Nephron (organoid): ENCODE measurements around the gene TBC1D25.
"Not testable (repeated sequence)": the region's sequence is repeated elsewhere in the genome, so short reads cannot be mapped to it uniquely, and the experiment has no call there.

Experiments used
- H3K27ac Mint-ChIP-seq, 3 experiments: 2 replicates each; pipeline ENCODE4 v1.8.0; 2020; ENCODE audit warnings: mixed read lengths in 3 of 3, mild to moderate bottlenecking in 2 of 3, moderate library complexity in 1 of 3
- H3K27me3 Mint-ChIP-seq: 2 replicates; pipeline ENCODE4 v1.8.0; 2021; ENCODE audit warnings: low read depth, mild to moderate bottlenecking, moderate library complexity, mixed read lengths
- H3K36me3 Mint-ChIP-seq: 2 replicates; pipeline ENCODE4 v1.8.0; 2020; ENCODE audit warnings: low read depth, mixed read lengths
- H3K4me1 Mint-ChIP-seq: 2 replicates; pipeline ENCODE4 v1.8.0; 2020; ENCODE audit warnings: mixed read lengths
- H3K4me3 Mint-ChIP-seq, 3 experiments: 2 replicates each; pipeline ENCODE4 v1.8.0; 2020; ENCODE audit warnings: mild to moderate bottlenecking in 3 of 3, mixed read lengths in 3 of 3, moderate library complexity in 2 of 3
- H3K9me3 Mint-ChIP-seq: 2 replicates; pipeline ENCODE4 v1.8.0; 2020; ENCODE audit warnings: mixed read lengths
- TF ChIP-seq, protein P1 (sequence below), 3 experiments: fragments of 200-600 bp; sonication (generic); IDR thresholded peaks; one replicate each; pipeline ENCODE4 v1.5.0; 2021; ENCODE audit warnings: antibody characterized with exemption in 3 of 3; ENCODE audit not compliant: unreplicated experiment in 3 of 3

The TBC1D25 gene

DNA sequence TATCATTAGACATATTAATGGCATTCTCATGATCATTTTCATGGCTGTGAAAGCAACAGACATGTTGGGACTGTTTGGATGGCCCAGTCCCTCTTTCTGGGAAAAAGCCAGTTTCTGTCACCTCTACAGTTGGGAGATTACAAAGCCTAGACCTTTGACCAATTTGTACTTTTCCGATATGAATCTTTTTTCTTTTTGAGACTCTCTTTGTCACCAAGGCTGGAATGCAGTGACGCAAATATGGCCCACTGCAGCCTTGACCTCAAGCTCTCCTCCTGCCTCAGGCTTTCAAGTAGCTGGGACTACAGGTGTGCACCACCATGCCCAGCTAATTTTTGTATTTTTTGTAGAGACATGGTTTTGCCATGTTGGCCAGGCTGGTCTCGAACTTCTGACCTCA lies 9.4 kb downstream of the TBC1D25 start:
- Mint-ChIP-seq H3K36me3 (peaks cover 33% of the 10 kb centered on the region), H3K4me1 (no peaks in the 10 kb centered on the region), H3K9me3 (peaks cover 5% of the 10 kb centered on the region), H3K4me3 (no peak overlapping the region), H3K27me3 (no peaks in the 10 kb centered on the region), H3K27ac (no peak overlapping the region)
- TF ChIP-seq, protein P1, sequence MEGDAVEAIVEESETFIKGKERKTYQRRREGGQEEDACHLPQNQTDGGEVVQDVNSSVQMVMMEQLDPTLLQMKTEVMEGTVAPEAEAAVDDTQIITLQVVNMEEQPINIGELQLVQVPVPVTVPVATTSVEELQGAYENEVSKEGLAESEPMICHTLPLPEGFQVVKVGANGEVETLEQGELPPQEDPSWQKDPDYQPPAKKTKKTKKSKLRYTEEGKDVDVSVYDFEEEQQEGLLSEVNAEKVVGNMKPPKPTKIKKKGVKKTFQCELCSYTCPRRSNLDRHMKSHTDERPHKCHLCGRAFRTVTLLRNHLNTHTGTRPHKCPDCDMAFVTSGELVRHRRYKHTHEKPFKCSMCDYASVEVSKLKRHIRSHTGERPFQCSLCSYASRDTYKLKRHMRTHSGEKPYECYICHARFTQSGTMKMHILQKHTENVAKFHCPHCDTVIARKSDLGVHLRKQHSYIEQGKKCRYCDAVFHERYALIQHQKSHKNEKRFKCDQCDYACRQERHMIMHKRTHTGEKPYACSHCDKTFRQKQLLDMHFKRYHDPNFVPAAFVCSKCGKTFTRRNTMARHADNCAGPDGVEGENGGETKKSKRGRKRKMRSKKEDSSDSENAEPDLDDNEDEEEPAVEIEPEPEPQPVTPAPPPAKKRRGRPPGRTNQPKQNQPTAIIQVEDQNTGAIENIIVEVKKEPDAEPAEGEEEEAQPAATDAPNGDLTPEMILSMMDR (IDR thresholded peaks at IDR 0.05; ENCODE audit: unreplicated experiment in 3 of 3) = no peak

- H3K4me1 Mint-ChIP-seq, H3K27me3 Mint-ChIP-seq: not testable (repeated sequence)
- H3K27ac Mint-ChIP-seq = peak overlapping the region; percentile 66 to 81 (median 76)
- H3K4me3 Mint-ChIP-seq = peak overlapping the region in 2 of 3 experiments; percentile 1 to 18
- H3K36me3 Mint-ChIP-seq = peaks cover 26% of the 10 kb centered on the region
- H3K9me3 Mint-ChIP-seq = peaks cover 11% of the 10 kb centered on the region
Measured at GRCh38 chrX:48555731-48556325, 16.3 kb downstream of the TBC1D25 start.

GRCh38 chrX:48558271-48558670 lies 18.8 kb downstream of the TBC1D25 start:
- Mint-ChIP-seq H3K36me3 (peaks cover 34% of the 10 kb centered on the region), H3K27me3 (no peaks in the 10 kb centered on the region), H3K4me3 (no peak overlapping the region), H3K27ac (no peak overlapping the region), H3K4me1 (peaks cover 5% of the 10 kb centered on the region), H3K9me3 (peaks cover 10% of the 10 kb centered on the region)
- TF ChIP-seq, protein P1 (IDR thresholded peaks at IDR 0.05; ENCODE audit: unreplicated experiment in 3 of 3) = no peak

DNA sequence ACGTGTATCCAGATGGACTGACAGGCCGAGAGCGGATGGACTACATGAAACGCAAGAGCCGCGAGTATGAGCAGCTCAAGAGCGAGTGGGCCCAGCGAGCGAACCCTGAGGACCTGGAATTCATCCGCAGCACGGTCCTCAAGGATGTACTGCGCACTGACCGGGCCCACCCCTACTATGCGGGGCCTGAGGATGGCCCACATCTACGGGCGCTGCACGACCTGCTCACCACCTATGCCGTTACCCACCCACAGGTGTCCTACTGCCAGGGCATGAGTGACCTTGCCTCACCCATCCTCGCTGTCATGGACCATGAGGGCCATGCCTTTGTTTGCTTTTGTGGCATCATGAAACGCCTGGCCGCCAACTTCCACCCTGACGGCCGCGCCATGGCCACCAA lies 20.1 kb downstream of the TBC1D25 start:
- TF ChIP-seq, protein P1 (IDR thresholded peaks at IDR 0.05; ENCODE audit: unreplicated experiment in 3 of 3) = no peak
- no peak overlapping the region for H3K27ac Mint-ChIP-seq
- H3K9me3 Mint-ChIP-seq = peaks cover 11% of the 10 kb centered on the region
- H3K36me3 Mint-ChIP-seq = peaks cover 38% of the 10 kb centered on the region
- H3K4me3 Mint-ChIP-seq = no peak overlapping the region
- peaks cover 5% of the 10 kb centered on the region for H3K4me1 Mint-ChIP-seq
- H3K27me3 Mint-ChIP-seq = no peaks in the 10 kb centered on the region

- TF ChIP-seq, protein P1 (IDR thresholded peaks at IDR 0.05; ENCODE audit: unreplicated experiment in 3 of 3) = no peak
- Mint-ChIP-seq H3K9me3 (peaks cover 8% of the 10 kb centered on the region), H3K4me3 (no peak overlapping the region), H3K36me3 (peaks cover 35% of the 10 kb centered on the region), H3K27me3 (no peaks in the 10 kb centered on the region), H3K4me1 (peaks cover 5% of the 10 kb centered on the region), H3K27ac (no peak overlapping the region)
Measured at GRCh38 chrX:48560056-48560455, 20.5 kb downstream of the TBC1D25 start.

- Mint-ChIP-seq H3K36me3 (peaks cover 30% of the 10 kb centered on the region), H3K27ac (no peak overlapping the region), H3K27me3 (no peaks in the 10 kb centered on the region), H3K4me1 (peaks cover 2% of the 10 kb centered on the region), H3K4me3 (no peak overlapping the region), H3K9me3 (peaks cover 4% of the 10 kb centered on the region)
- TF ChIP-seq, protein P1 (IDR thresholded peaks at IDR 0.05; ENCODE audit: unreplicated experiment in 3 of 3) = no peak
Measured at GRCh38 chrX:48560681-48561080, 21.2 kb downstream of the TBC1D25 start.
